Aorta (tissue), 5 donors: ENCODE measurements around the gene BTLA. TPM values are rescaled to one million over a fixed set of nuclear protein-coding genes. Genes with fewer than 3 reads are reported as not detected.
"Not testable (repeated sequence)": the region's sequence is repeated elsewhere in the genome, so short reads cannot be mapped to it uniquely, and the experiment has no call there.

Source experiments
- ATAC-seq: fragments of 200-7000 bp; cut with Tn5 transposase; one replicate; pipeline ENCODE4 v1.9.1; 2022; ENCODE audit warnings: moderate library complexity; ENCODE audit not compliant: low FRiP score
- DNase-seq, 2 donors: peaks; one replicate each; pipeline ENCODE4 v3.0.0-alpha.2; 2020
- H3K27ac ChIP-seq, 2 donors: one replicate each; pipeline ENCODE4 v1.5.1; 2013; ENCODE audit warnings: low read length in 2 of 2, mild to moderate bottlenecking in 2 of 2, moderate library complexity in 2 of 2, control low read depth in 1 of 2, inconsistent platforms in 1 of 2, low read depth in 1 of 2
- H3K27me3 ChIP-seq, 2 donors: one replicate each; pipeline ENCODE4 v1.6.1; 2013; ENCODE audit warnings: control low read depth in 1 of 2, low read length in 1 of 2, mild to moderate bottlenecking in 1 of 2, moderate library complexity in 1 of 2; ENCODE audit not compliant: insufficient read depth in 2 of 2, control insufficient read depth in 1 of 2
- H3K36me3 ChIP-seq, 2 donors: one replicate each; pipeline ENCODE4 v1.6.1; 2013; ENCODE audit warnings: control low read depth in 1 of 2, low read length in 1 of 2, mild to moderate bottlenecking in 1 of 2; ENCODE audit not compliant: insufficient read depth in 2 of 2, control insufficient read depth in 1 of 2
- H3K4me1 ChIP-seq, 2 donors: one replicate each; pipeline ENCODE4 v1.6.1; 2013; ENCODE audit warnings: low read length in 2 of 2, control low read depth in 1 of 2, mild to moderate bottlenecking in 1 of 2, moderate library complexity in 1 of 2; ENCODE audit not compliant: insufficient read depth in 2 of 2, control insufficient read depth in 1 of 2
- H3K4me3 ChIP-seq, 2 donors: one replicate each; pipeline ENCODE4 v1.5.1; 2013; ENCODE audit warnings: low read length in 2 of 2, control low read depth in 1 of 2, mild to moderate bottlenecking in 1 of 2
- H3K9me3 ChIP-seq: one replicate; pipeline ENCODE4 v1.6.1; 2013; ENCODE audit warnings: mild to moderate bottlenecking, low read length; ENCODE audit not compliant: control insufficient read depth
- WGBS, 2 donors: extraction: QIAGEN DNeasy Blood & Tissue Kit; methylation state at CpG; one replicate each; pipeline ENCODE4 v1.1.7; 2013; 5-methylcytosine and 5-hydroxymethylcytosine counted together
- intact Hi-C, 2 donors: fragments of 100-400 bp; cut with DNase I; formaldehyde crosslinking; loops; one replicate each; pipeline versions ENCODE4 v1.14.2 to v1.15.0; 2022
- polyA plus RNA-seq, 2 donors: library from polyadenylated mRNA; stranded (reverse); fragments of 200-250 nt; gene quantifications; one replicate each; pipeline ENCODE4 v1.2.3, GENCODE V29; 2013
- total RNA-seq, 2 donors: library from RNA; stranded (reverse); fragmentation: NEBNext Ultra II Directional; extraction: Animal tissue kit (Norgen Biotek cat#: 25700); gene quantifications; one replicate each; pipeline ENCODE4 v1.2.1, GENCODE V29; 2021
- donor health status: healthy with polysubstance abuse.
- donor health status: Bipolar disorder and iron deficiency.
- donor health status: DM: no; HTN: no; CAD: no.
- donor health status: DM: no; HTN: no; CAD: no.
- donor health status: DM: yes; HTN: yes; CAD: no.

The BTLA gene
- total and polyA plus RNA-seq, 4 donors = 0.13 to 3.8 (median 0.83) TPM

GRCh38 chr3:112496366-112497067 lies 2.8 kb downstream of the BTLA start:
- ATAC-seq (no peak), DNase-seq (no peak)
- no peak overlapping the region for H3K27ac ChIP-seq
- H3K4me3 ChIP-seq = no peak overlapping the region
- 94 to 96% methylated on average over 5 of the region's 5 CpGs for WGBS, 2 donors
- no peaks in the 10 kb centered on the region for H3K36me3 ChIP-seq
- H3K9me3 ChIP-seq = no peaks in the 10 kb centered on the region
- no peaks in the 10 kb centered on the region for H3K27me3 ChIP-seq
- intact Hi-C loops = no loop called here
- H3K4me1 ChIP-seq = no peaks in the 10 kb centered on the region

- H3K4me3 ChIP-seq, H3K27me3 ChIP-seq, H3K4me1 ChIP-seq, H3K36me3 ChIP-seq, DNase-seq, ATAC-seq, H3K9me3 ChIP-seq, intact Hi-C loops, H3K27ac ChIP-seq: not testable (repeated sequence)
- WGBS, 2 donors = 90 to 95% methylated on average over 3 of the region's 3 CpGs
These were observed 4.9 kb downstream of the BTLA start for GRCh38 chr3:112494448-112494767.

- Histone ChIP-seq H3K4me1 (no peaks in the 10 kb centered on the region), H3K27ac (no peak overlapping the region), H3K9me3 (no peaks in the 10 kb centered on the region), H3K4me3 (no peak overlapping the region), H3K27me3 (no peaks in the 10 kb centered on the region), H3K36me3 (no peaks in the 10 kb centered on the region)
- DNase-seq (no peak), ATAC-seq (no peak)
- intact Hi-C loops = no loop called here
- WGBS, 2 donors = 94 to 98% methylated on average over 1 of the region's 1 CpG
These were observed 7.1 kb downstream of the BTLA start for GRCh38 chr3:112492124-112492523.

- Histone ChIP-seq H3K4me1 (no peaks in the 10 kb centered on the region), H3K9me3 (no peaks in the 10 kb centered on the region), H3K36me3 (no peaks in the 10 kb centered on the region), H3K27me3 (no peaks in the 10 kb centered on the region), H3K4me3 (no peak overlapping the region), H3K27ac (no peak overlapping the region)
- no peak for ATAC-seq
- intact Hi-C loops = no loop called here
- no peak for DNase-seq
These were observed 7.9 kb downstream of the BTLA start for GRCh38 chr3:112491373-112491772.

GRCh38 chr3:112489674-112490479 lies 9.4 kb downstream of the BTLA start:
- H3K4me1 ChIP-seq = no peaks in the 10 kb centered on the region
- no peaks in the 10 kb centered on the region for H3K9me3 ChIP-seq
- no peaks in the 10 kb centered on the region for H3K27me3 ChIP-seq
- no peaks in the 10 kb centered on the region for H3K36me3 ChIP-seq
- H3K27ac ChIP-seq = no peak overlapping the region
- WGBS, 2 donors = 89% methylated on average over 4 of the region's 4 CpGs
- no peak for DNase-seq
- intact Hi-C loops = no loop called here
- H3K4me3 ChIP-seq = no peak overlapping the region
- ATAC-seq = no peak

- H3K27me3 ChIP-seq = no peaks in the 10 kb centered on the region
- H3K4me1 ChIP-seq = no peaks in the 10 kb centered on the region
- no peak overlapping the region for H3K27ac ChIP-seq
- intact Hi-C loops = no loop called here
- 94% methylated on average over 7 of the region's 7 CpGs for WGBS, 2 donors
- ATAC-seq (no peak), DNase-seq (no peak)
- no peaks in the 10 kb centered on the region for H3K36me3 ChIP-seq
- H3K4me3 ChIP-seq = no peak overlapping the region
- H3K9me3 ChIP-seq = no peaks in the 10 kb centered on the region
These were observed 12.3 kb downstream of the BTLA start for GRCh38 chr3:112486811-112487505.

GRCh38 chr3:112484352-112484751 lies 14.9 kb downstream of the BTLA start:
- intact Hi-C loops = no loop called here
- H3K27me3 ChIP-seq = no peaks in the 10 kb centered on the region

GRCh38 chr3:112482675-112483074 lies 16.6 kb downstream of the BTLA start:
- Histone ChIP-seq H3K36me3 (no peaks in the 10 kb centered on the region), H3K4me1 (no peaks in the 10 kb centered on the region), H3K9me3 (peaks cover 1% of the 10 kb centered on the region), H3K27me3 (no peaks in the 10 kb centered on the region), H3K27ac (no peak overlapping the region), H3K4me3 (no peak overlapping the region)
- WGBS, 2 donors = 90 to 97% methylated on average over 1 of the region's 1 CpG
- no peak for ATAC-seq
- DNase-seq = no peak
- intact Hi-C loops = no loop called here

More at GRCh38 chr3:112484352-112484751, 14.9 kb downstream of the BTLA start:
- H3K27ac ChIP-seq = no peak overlapping the region
- no peak overlapping the region for H3K4me3 ChIP-seq
- 97 to 99% methylated on average over 4 of the region's 4 CpGs for WGBS, 2 donors
- peaks cover 1% of the 10 kb centered on the region for H3K9me3 ChIP-seq
- DNase-seq (no peak), ATAC-seq (no peak)
- H3K4me1 ChIP-seq = no peaks in the 10 kb centered on the region
- H3K36me3 ChIP-seq = no peaks in the 10 kb centered on the region
